NCI-H1048 (cell line): ENCODE measurements around the gene SNRNP25.
A peak's percentile ranks its signal among the peaks of the same experiment; 100 is the strongest.
"Not testable (repeated sequence)": the region's sequence is repeated elsewhere in the genome, so short reads cannot be mapped to it uniquely, and the experiment has no call there.

Source experiments
- DNase-seq: peaks from one replicate; lab custom pipeline; 2025; lab: John Stamatoyannopoulos, UW

Gene SNRNP25

DNA sequence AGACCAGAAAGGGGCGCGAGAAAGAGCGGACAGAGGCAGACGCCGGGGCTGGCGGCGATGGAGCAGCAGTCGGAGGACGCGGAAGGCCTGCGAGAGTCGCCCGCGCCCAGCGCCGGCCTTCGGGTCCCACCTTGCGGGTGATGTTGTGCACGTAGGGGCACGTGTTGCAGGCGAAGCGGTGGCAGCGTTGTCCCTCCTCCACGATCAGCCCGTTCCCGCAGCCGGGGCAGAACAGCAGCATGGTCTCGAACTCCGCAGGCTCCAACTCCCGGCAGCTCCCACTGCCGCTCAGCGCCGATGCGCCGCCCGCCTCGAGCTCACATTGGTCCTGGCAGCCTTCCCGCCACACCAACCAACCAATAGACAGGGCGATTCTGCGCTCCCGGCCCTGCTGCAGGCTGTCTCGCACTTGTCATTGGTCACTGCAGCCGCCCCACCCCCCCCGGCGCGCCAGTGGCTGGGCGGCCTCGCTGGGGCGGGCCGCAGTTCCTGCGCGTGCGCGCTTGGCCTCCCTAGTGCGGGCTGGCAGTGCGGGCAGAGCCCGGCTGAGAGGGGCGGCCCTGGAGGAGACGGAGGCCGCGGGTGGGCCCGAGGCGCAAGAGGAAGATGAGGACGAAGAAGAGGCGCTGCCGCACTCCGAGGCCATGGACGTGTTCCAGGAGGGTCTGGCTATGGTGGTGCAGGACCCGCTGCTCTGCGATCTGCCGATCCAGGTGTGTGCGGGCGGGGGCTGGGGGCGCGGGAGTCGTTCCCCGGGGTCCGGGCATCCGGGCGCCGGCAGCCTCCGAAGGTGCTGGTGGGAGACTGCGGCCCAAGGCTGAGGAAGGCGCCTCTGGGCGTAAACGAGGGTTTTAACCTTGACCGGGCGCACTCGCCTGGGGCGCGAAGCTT, at the start of gene SNRNP25, which contains the start of gene POLR3K:
Gene SNRNP25, plus strand, starts transcription at position 483 of the 891 bp plus-strand sequence. Its CDS starts 189 bp downstream, at position 672.
Gene POLR3K, minus strand, starts transcription at position 263 of the 891 bp plus-strand sequence. Its CDS starts 22 bp downstream, at position 241.
- peak; percentile 66 for DNase-seq

DNA sequence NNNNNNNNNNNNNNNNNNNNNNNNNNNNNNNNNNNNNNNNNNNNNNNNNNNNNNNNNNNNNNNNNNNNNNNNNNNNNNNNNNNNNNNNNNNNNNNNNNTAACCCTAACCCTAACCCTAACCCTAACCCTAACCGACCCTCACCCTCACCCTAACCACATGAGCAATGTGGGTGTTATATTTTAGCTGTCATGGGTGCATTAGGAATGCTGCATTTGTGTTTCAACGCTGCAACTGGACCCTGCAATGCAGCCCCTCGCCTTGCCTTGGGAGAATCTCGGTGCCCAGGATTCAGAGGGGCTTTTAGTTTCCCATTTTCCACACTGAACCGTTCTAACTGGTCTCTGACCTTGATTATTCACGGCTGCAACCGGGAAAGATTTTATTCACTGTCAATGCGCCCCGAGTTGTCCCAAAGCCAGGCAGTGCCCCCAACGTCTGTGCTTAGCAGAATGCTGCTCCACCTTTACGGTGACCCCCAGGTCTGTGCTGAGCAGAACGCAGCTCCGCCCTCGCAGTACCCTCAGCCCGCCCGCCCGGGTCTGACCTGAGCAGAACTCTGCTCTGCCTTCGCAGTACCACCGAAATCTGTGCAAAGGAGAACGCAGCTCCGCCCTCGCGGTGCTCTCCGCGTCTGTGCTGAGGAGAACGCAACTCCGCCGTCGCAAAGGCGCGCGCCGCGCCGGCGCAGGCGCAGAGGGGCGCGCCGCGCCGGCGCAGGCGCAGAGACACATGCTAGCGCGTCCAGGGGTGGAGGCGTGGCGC, 43.5 kb upstream of the SNRNP25 start:
- DNase-seq = no peak

DNA sequence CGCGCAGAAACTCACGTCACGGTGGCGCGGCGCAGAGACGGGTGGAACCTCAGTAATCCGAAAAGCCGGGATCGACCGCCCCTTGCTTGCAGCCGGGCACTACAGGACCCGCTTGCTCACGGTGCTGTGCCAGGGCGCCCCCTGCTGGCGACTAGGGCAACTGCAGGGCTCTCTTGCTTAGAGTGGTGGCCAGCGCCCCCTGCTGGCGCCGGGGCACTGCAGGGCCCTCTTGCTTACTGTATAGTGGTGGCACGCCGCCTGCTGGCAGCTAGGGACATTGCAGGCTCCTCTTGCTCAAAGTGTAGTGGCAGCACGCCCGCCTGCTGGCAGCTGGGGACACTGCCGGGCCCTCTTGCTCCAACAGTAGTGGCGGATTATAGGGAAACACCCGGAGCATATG, 42.9 kb upstream of the SNRNP25 start:
- DNase-seq = peak; percentile 17

DNA sequence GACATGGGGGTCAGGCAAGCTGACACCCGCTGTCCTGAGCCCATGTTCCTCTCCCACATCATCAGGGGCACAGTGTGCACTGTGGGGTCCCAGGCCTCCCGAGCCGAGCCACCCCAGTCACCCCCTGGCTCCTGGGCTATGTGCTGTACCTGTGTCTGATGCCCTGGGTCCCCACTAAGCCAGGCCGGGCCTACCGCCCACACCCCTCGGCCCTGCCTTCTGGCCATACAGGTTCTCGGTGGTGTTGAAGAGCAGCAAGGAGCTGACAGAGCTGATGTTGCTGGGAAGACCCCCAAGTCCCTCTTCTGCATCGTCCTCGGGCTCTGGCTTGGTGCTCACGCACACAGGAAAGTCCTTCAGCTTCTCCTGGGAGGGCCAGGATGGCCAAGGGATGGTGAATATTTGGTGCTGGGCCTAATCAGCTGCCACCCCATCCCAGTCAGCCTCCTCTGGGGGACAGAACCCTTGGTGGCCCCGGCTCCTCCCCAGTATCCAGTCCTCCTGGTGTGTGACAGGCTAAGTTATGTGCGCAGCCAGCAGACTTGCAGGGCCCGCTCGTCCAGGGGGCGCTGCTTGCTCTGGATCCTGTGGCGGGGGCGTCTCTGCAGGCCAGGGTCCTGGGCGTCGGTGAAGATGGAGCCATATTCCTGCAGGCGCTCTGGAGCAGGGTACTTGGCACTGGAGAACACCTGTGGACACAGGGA, 36.4 kb upstream of the SNRNP25 start:
- not testable (repeated sequence) for DNase-seq

DNA sequence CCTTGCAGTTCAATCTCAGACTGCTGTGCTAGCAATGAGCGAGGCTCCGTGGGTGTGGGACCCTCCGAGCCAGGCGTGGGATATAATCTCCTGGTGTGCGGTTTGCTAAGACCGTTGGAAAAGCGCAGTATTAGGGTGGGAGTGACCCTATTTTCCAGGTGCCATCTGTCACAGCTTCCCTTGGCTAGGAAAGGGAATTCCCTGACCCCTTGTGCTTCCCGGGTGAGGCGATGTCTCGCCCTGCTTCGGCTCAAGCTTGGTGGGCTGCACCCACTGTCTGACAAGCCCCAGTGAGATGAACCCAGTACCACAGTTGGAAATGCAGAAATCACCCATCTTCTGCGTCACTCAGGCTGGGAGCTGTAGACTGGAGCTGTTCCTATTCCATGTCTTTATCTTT, 32.7 kb upstream of the SNRNP25 start:
- not testable (repeated sequence) for DNase-seq

DNA sequence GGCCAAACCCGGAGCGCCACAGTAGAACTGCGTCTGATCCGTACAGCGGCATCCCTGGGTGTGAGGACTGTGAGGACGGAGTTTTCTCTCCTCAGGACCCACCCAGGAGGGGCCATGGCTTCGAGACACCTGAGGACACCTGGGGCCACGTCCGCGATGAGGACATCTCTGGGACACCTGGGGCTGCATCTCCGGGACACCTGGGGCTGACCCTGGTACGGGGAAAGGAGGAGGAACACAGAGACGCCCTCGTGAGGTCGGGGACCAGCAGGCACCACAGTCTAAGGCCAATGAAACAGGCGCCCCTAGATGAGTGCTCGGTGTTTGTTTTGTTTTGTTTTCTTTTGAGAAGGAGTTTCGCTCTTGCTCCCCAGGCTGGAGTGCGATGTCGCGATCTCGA, 29.5 kb upstream of the SNRNP25 start:
- DNase-seq = not testable (repeated sequence)

DNA sequence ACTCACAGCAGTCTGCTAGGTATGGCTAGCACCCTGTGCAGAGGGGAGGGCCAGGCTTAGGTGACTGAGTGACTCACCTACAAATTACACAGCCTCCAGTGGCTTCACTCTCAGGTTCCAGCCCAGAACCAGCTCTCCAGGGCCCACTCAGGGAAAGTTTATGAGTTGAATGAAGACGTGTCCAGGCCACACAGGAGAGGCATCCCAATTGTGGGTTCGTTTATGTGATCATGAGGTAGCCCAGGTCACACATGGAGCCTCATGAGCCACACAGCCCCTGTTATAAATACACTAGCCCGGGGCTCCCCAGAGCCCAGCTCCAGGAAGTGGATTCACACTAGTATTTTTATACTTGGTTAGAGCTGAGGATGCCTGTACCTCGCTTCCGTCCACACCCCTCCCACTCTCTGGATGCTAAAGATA, 27.7 kb upstream of the SNRNP25 start:
- DNase-seq = not testable (repeated sequence)

DNA sequence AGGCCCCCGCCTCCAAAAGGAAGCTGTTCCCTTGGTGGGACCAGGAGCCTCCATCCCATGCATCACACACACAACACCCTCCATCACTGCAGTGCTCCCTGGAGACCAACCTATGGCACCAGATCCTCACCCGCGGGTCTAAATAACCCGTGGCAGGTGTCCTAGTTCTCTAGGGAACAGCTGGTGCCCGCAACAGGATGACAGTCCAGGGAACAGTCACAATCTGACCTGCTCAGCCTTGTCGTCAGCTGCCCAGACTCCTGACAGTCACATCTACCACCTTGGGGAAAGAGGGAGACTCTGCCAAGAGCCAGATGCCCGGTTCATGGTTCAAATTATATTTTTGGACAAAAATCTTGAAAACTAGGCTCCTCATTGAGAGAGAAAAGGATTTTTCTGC, 23.0 kb upstream of the SNRNP25 start:
- not testable (repeated sequence) for DNase-seq

DNA sequence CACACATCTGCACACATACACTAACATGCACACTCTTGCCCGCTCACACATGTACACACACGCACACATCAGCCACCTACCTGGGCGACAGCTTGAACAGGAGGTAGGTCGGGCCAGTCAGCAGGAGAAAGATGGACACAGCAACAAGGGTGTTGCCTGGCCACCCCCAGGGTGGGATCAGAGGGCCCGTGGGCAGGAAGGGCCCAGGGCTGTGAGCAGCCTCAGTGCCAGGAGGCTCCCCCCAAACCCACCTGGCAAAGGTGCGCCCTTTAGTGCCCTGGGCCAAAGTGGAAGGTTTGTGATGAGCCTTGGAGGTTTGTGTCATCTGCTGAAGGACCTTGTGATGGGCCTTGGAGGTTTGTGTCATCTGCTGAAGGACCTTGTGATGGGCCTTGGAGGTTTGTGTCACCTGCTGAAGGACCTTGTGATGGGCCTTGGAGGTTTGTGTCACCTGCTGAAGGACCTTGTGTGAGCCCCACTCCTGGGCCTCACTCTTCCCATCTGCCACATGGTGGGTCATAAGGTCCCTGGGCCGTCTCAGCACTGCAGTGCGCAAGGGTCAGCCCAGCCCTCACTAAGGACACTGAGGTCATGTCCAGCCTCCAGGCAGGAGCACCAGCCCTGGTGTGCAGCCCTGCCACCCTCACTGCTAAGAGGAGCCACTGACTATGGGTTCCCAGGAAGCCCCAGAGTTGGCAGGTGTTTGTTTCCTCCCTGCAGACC, 20.3 kb upstream of the SNRNP25 start:
- DNase-seq = not testable (repeated sequence)

DNA sequence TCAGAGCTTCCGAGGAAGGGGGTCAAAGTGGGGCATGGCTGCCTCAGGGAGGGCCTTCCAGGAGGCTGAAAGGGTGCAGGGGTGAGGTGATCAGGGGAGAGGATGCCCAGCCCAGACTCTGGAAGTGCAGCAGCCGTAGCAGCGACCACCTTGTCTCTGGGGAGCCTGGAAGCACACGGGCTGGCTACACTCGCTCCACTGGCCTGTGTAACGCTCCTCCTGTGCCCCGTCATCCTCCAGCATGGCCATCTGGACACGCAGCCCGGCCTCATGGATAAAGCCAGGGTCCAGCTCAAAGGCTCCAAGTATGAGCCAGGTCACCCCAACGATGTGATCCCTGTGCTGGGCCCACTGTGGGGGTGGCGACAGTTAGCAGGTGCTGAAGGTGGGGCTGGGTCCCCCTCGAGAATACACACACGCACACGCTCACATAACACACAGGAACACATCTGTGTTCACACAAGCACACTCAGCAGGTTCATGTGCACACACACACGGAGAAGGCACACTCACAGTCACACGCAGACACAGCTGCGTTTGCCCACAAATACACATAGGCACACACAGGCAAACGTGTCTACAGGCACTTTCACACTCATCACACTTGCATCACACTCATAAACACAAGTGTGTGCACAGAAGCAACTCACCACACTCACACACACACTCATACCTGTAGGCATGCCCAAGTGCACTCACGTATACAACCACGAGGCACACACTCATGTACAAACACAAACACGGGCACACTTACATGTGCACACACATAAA, 19.6 kb upstream of the SNRNP25 start:
- no peak for DNase-seq

DNA sequence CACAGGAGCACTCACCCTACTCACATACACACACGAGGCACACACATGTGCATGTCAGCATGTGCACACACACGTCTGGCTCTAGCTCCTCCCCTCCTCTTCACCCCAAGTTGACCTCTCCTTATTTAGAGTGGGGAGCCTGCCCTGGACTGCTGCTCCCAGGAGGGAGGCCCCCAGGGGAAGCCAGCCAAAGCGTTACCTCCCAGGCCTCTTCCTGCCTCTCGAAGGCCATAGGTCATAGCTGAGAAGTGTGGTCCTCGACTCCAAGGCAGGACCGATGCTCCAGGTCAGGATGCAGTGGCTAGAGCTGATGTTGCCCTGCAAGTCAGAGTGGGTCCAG, 19.0 kb upstream of the SNRNP25 start:
- no peak for DNase-seq

DNA sequence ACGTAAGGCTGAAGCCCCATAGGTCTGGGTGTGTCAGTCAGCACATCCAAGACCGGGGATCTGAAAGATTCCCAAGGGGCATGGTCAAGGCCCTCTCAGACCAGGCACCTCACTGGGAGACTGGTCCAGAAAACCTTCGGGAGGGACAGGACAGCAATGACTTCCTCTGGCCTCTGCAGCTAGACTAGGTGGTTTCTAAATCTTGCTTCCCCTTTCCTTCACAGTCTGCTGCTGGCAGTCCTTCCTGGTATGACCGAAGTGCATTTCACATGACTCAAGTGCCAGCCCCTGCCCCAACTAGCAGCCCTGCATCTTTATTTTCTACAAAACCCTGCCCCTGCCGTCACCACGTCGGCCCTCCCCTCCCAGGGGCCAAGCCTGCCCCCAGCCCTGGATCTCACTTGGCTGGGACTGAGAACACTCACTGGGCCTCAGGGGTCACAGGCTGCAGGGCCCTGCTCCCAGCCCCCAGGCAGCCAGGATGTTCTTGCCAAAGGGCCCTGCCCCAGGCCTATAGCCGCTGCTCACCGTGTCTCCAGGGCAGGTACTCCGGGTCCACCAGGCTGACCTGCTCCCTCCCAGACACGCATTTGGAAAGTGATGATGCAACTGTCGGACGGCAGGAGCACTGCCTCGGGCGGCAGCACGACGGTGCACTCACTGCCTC, 18.5 kb upstream of the SNRNP25 start:
- no peak for DNase-seq

DNA sequence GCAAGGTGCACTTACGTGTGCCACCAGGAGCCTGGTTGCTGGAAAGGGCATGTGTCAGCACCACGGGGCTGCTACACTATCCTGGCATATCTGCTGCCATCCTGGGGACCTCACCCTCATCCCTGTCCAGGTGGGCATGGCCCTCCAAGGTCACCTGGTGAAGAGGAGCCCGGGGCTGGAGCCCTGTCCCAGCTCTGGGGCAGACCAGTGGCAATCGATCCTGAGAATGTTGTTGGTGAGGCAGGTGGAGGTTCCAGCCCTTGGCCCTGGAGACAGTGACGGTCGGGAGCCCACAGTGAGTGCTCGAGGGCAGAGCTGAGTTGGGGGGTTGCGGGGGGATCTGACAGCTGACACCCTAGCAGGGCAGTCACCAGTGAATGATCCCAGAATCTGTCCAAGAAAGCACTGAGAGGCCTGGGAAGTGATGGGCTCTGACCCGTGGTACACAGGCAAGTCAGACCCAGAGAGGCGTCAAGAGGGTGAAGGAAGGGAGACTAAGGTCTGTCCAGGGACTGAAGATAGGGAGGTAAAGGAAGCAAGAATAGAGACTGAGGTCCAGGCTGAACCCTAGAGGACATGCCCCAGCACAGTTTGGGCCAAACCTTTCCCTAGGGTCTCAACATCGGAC, 17.8 kb upstream of the SNRNP25 start:
- DNase-seq = no peak

DNA sequence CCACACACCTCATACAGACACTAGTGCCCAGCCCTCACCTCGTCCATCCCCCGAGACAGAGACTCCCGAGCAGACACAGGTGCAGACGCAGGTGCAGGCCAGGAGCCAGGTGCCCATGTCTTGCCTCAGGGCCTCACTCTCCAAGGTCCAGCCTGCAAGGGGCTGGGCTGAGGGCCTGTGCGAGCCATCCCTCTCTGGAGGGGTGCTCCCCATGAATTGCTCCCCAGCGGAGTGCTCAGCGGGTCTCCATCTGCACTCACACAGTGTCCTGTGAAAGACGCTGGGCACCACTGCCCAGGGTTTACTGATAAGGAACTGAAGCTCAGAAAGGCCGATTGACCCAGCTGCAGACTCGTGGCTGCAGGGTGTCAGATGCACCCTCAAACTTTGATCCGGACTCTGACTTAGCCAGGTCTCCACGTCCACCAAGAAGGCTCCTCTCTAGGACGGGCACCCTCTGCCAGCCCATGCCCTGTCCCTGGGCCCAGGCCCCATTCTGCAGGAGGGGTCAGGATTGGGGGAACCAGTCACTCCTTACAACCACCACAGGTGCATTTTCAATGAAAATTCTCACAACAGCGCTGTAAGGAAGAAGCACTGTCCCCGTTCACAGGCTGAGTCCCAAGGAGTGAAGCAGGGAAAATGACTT, 17.2 kb upstream of the SNRNP25 start:
- no peak for DNase-seq

DNA sequence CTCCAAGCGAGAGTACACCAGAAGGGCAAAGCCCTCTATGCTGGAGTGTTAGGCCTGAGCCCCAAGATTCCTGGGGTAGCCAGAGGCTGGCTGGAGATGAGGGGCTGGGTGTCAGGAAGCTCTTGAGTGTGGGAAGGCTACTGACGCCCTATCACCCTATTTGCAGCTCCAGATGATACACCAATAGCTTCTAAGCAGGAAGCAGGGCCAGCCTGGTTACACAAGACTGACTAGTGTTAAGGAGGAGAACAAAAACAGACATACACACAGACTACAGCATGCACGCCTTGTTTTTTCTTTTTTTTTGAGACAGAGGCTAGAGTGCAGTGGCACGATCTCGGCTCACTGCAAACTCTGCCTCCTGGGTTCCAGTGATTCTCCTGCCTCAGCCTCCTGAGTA, 16.1 kb upstream of the SNRNP25 start:
- no peak for DNase-seq

DNA sequence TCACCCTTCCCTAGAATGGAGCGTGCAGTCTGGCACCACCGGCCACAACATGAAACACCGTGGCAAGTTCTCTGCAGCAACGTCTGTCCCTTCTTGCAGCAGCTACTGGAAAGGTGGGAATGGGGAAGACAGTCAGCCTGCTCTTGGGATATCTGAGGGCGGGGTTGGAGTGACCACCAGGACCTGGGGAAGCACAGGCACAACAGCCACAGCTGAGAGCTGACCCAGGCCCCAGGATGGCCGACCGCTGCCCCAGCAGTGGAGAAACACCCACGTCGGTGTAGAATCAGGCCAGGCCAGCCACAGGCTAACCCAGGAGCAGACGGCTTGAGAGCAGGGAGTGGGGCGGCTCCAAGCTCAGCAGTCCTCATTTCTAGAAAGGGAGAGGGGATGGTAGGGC, 15.4 kb upstream of the SNRNP25 start:
- not testable (repeated sequence) for DNase-seq

DNA sequence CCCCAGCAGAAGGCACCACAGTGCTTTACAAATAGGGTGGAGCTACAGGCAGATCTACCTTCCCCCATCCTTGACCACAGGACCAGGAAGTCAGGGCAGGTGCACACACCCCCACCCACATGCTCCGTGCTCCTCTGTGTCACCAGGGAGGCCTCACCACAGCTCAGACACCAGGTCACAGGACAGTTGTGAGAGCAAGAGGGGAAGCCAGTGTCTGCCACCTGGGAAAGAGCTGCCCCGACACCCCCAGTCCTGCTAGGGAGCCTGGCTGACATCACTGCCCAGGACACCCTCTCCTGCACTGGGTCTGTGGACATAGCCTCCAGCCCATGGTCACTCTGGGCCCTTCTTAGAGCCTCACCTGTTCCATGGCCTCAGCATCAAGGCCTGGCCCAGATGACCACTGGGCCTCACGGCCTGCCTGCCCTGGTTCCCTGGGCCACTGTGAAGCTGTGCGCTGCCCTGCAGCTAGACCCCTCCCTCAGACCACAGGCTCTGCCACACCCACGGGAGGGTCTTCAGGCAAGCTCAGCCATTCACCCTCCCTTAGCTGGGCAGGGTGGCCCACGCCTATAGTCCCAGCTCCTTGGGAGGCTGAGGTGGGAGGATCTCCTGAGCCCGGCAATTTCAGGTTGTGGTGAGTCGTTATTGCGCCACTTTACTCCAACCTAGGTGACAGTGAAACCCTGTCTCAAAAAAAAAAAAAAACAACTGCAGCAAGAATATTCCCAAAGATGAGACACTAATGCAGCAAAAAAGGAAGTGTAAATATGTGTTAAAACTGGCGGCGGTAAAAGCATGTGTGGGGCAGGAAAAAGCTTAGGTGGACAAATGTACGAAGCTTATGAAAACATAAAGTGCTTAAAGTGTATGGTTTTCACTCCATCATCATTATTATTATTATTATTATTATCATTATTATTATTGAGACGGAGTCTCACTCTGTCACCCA, 14.4 kb upstream of the SNRNP25 start:
- no peak for DNase-seq

DNA sequence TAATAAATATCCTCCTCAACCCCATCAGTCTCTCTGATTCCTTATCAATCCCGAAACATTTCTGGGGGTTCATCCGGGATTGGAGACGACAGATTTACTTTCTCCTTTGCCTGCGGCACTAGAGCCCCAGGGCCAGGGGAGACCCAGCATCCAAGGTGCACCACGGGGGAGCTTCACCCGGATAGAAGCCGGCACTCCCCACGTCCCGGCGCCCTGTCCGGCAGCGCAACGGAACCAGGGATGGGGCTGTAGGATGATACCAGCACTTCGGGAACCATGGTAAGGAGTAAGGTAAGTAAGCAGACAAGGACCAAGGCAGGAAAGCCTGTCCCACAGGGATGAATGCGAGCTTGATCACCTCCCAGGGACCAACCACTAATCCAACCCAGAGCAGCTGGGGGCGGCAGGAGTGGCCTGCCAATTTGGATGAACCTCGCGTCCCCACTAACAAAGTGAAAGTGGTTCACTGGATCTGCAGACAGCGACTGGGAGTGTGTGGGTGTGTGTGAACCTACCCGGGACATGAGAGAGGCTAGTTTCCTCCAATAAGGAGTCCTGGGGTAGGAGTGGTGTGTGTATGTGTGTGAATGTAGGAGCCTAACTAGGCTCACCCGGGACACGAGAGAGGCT, 12.1 kb upstream of the SNRNP25 start:
- DNase-seq = no peak
